Stimulated activated CD8-positive, alpha-beta memory T cell treated with anti-CD3 and anti-CD28 coated beads, Interleukin-4, amount 100 ng/mL, for 1 hour (primary cell): ENCODE data around the gene ARAP1.

Experiments
- DNase-seq, 2 donors: peaks; one replicate each; pipeline ENCODE4 v3.0.0-alpha.2; 2020; ENCODE audit warnings: low read depth in 2 of 2, low spot score in 1 of 2

The ARAP1 gene

GRCh38 chr11:72705442-72706365 lies 46.5 kb downstream of the ARAP1 start:
- no peak for DNase-seq

- DNase-seq, result no peak
Observed at GRCh38 chr11:72704783-72705265, 47.4 kb downstream of the ARAP1 start.

GRCh38 chr11:72704028-72704782 lies 48.0 kb downstream of the ARAP1 start:
- DNase-seq, result no peak

- DNase-seq, result no peak
Observed at GRCh38 chr11:72703267-72704008, 48.8 kb downstream of the ARAP1 start.

- DNase-seq, result no peak
Observed at GRCh38 chr11:72702577-72703241, 49.5 kb downstream of the ARAP1 start.

GRCh38 chr11:72702096-72702495 lies 50.1 kb downstream of the ARAP1 start:
- no peak for DNase-seq

- DNase-seq, result no peak
Observed at GRCh38 chr11:72701466-72701865, 50.7 kb downstream of the ARAP1 start.

- DNase-seq, result no peak
Observed at GRCh38 chr11:72700146-72700545, 52.1 kb downstream of the ARAP1 start.

GRCh38 chr11:72697814-72698213 lies 54.4 kb downstream of the ARAP1 start:
- no peak for DNase-seq

GRCh38 chr11:72696866-72697700 lies 55.1 kb downstream of the ARAP1 start:
- DNase-seq, result no peak

- DNase-seq, result no peak
Observed at GRCh38 chr11:72695354-72695753, 56.9 kb downstream of the ARAP1 start.

GRCh38 chr11:72693271-72693968 lies 58.8 kb downstream of the ARAP1 start:
- DNase-seq, result no peak

GRCh38 chr11:72692498-72693237 lies 59.5 kb downstream of the ARAP1 start:
- no peak for DNase-seq

GRCh38 chr11:72690166-72690565 lies 62.0 kb downstream of the ARAP1 start:
- no peak for DNase-seq

- DNase-seq, result no peak
Observed at GRCh38 chr11:72688929-72689328, 63.3 kb downstream of the ARAP1 start.

GRCh38 chr11:72688486-72688885 lies 63.7 kb downstream of the ARAP1 start:
- no peak for DNase-seq

GRCh38 chr11:72687326-72687725 lies 64.9 kb downstream of the ARAP1 start:
- no peak for DNase-seq

- DNase-seq, result no peak
Observed at GRCh38 chr11:72686639-72687220, 65.5 kb downstream of the ARAP1 start.
